Trophoblast cell (in vitro differentiated cells and primary cell): ENCODE data around the gene OR10H3.
"Not testable (repeated sequence)": the region's sequence is repeated elsewhere in the genome, so short reads cannot be mapped to it uniquely, and the experiment has no call there.

Experiments
- DNase-seq, 2 donors: peaks; one replicate each; pipeline ENCODE4 v3.0.0-alpha.2; 2016
- H2AFZ ChIP-seq: 2 replicates; pipeline ENCODE4 v1.6.1; 2013; ENCODE audit warnings: low read length, moderate library complexity, mild to moderate bottlenecking; ENCODE audit not compliant: insufficient read depth, poor library complexity
- H2AK5ac ChIP-seq: 2 replicates; pipeline ENCODE4 v1.6.1; 2013; ENCODE audit warnings: mild to moderate bottlenecking, low read length
- H2BK120ac ChIP-seq: 2 replicates; pipeline ENCODE4 v1.6.1; 2013; ENCODE audit warnings: low read length, mild to moderate bottlenecking, moderate library complexity; ENCODE audit not compliant: insufficient read depth, poor library complexity
- H2BK12ac ChIP-seq: 2 replicates; pipeline ENCODE4 v1.6.1; 2013; ENCODE audit warnings: mild to moderate bottlenecking, low read length, moderate library complexity
- H2BK5ac ChIP-seq: 2 replicates; pipeline ENCODE4 v1.6.1; 2013; ENCODE audit warnings: low read length, low read depth, moderate library complexity, mild to moderate bottlenecking; ENCODE audit not compliant: poor library complexity
- H3K14ac ChIP-seq: 2 replicates; pipeline ENCODE4 v1.6.1; 2013; ENCODE audit warnings: mild to moderate bottlenecking, low read length
- H3K18ac ChIP-seq: 2 replicates; pipeline ENCODE4 v1.6.1; 2013; ENCODE audit warnings: mild to moderate bottlenecking, low read length
- H3K23ac ChIP-seq: 2 replicates; pipeline ENCODE4 v1.6.1; 2013; ENCODE audit warnings: low read length
- H3K27ac ChIP-seq: 2 replicates; pipeline ENCODE4 v1.5.1; 2013; ENCODE audit warnings: low read depth, mild to moderate bottlenecking, inconsistent platforms, low read length, moderate library complexity
- H3K27me3 ChIP-seq: 2 replicates; pipeline ENCODE4 v1.6.1; 2013; ENCODE audit warnings: inconsistent platforms, mild to moderate bottlenecking, low read length, moderate library complexity; ENCODE audit not compliant: insufficient read depth
- H3K36me3 ChIP-seq, 2 experiments: 1 replicate in 1 of 2; 2 replicates in 1 of 2; pipeline ENCODE4 v1.6.1; 2013; ENCODE audit warnings: low read length in 2 of 2, mild to moderate bottlenecking in 2 of 2, moderate library complexity in 1 of 2; ENCODE audit not compliant: insufficient read depth in 2 of 2, control insufficient read depth in 1 of 2
- H3K4ac ChIP-seq: 2 replicates; pipeline ENCODE4 v1.6.1; 2013; ENCODE audit warnings: low read depth, mild to moderate bottlenecking, low read length, moderate library complexity
- H3K4me1 ChIP-seq, 2 experiments: 1 replicate in 1 of 2; 2 replicates in 1 of 2; pipeline ENCODE4 v1.6.1; 2013; ENCODE audit warnings: low read length in 2 of 2, mild to moderate bottlenecking in 2 of 2, moderate library complexity in 1 of 2; ENCODE audit not compliant: insufficient read depth in 2 of 2, control insufficient read depth in 1 of 2
- H3K4me2 ChIP-seq: 2 replicates; pipeline ENCODE4 v1.6.1; 2013; ENCODE audit warnings: inconsistent platforms, mild to moderate bottlenecking, low read length, moderate library complexity
- H3K4me3 ChIP-seq: 2 replicates; pipeline ENCODE4 v1.5.1; 2013; ENCODE audit warnings: mild to moderate bottlenecking, low read depth, low read length, inconsistent platforms
- H3K79me1 ChIP-seq: one replicate; pipeline ENCODE4 v1.6.1; 2013; ENCODE audit warnings: low read length
- H3K79me2 ChIP-seq: 2 replicates; pipeline ENCODE4 v1.6.1; 2013; ENCODE audit warnings: low read length, mild to moderate bottlenecking; ENCODE audit not compliant: control insufficient read depth, insufficient read depth, poor library complexity
- H3K9ac ChIP-seq: 2 replicates; pipeline ENCODE4 v1.6.1; 2013; ENCODE audit warnings: mild to moderate bottlenecking, low read length
- H3K9me3 ChIP-seq: 2 replicates; pipeline ENCODE4 v1.6.1; 2013; ENCODE audit warnings: low read depth, mild to moderate bottlenecking, control low read depth, inconsistent platforms, low read length; ENCODE audit not compliant: insufficient read depth
- H4K12ac ChIP-seq: 2 replicates; pipeline ENCODE4 v1.6.1; 2013; ENCODE audit warnings: low read depth, mild to moderate bottlenecking, low read length, moderate library complexity
- H4K8ac ChIP-seq: 2 replicates; pipeline ENCODE4 v1.6.1; 2013; ENCODE audit warnings: low read depth, mild to moderate bottlenecking, low read length, moderate library complexity
- H4K91ac ChIP-seq: one replicate; pipeline ENCODE4 v1.6.1; 2013; ENCODE audit warnings: low read depth, mild to moderate bottlenecking, low read length, moderate library complexity
- WGBS: extraction: QIAGEN DNeasy Blood & Tissue Kit; methylation state at CpG from one replicate; pipeline ENCODE4 v1.1.7; 2013; ENCODE audit warnings: missing lambda C conversion rate; ENCODE audit not compliant: insufficient read length, insufficient coverage; ENCODE audit errors: extremely low coverage; 5-methylcytosine and 5-hydroxymethylcytosine counted together

Gene OR10H3

GRCh38 chr19:15759962-15760565, 22.3 kb downstream of the OR10H3 start:
- H2BK12ac ChIP-seq: no peak overlapping the region
- WGBS: no CpG with 5 or more reads among the region's 28 CpGs
- no peak overlapping the region for H4K91ac ChIP-seq
- H2BK5ac ChIP-seq: no peak overlapping the region
- no peak overlapping the region for H2AFZ ChIP-seq
- no peak overlapping the region for H2BK120ac ChIP-seq
- H3K27ac ChIP-seq: no peak overlapping the region
- no peak overlapping the region for H3K18ac ChIP-seq
- H3K36me3 ChIP-seq: no peaks in the 10 kb centered on the region
- no peak overlapping the region for H3K4me2 ChIP-seq
- no peak overlapping the region for H3K23ac ChIP-seq
- H3K4ac ChIP-seq: no peak overlapping the region
- H3K9me3 ChIP-seq: peaks cover 24% of the 10 kb centered on the region
- no peak overlapping the region for H4K8ac ChIP-seq
- DNase-seq: no peak
- no peak overlapping the region for H3K4me3 ChIP-seq
- no peaks in the 10 kb centered on the region for H3K79me1 ChIP-seq
- no peak overlapping the region for H3K14ac ChIP-seq
- H2AK5ac ChIP-seq: no peak overlapping the region
- H3K9ac ChIP-seq: peak overlapping the region; percentile 8
- no peaks in the 10 kb centered on the region for H3K27me3 ChIP-seq
- H3K79me2 ChIP-seq: no peaks in the 10 kb centered on the region
- no peak overlapping the region for H4K12ac ChIP-seq
- H3K4me1 ChIP-seq: no peaks in the 10 kb centered on the region

GRCh38 chr19:15769586-15769985, 31.8 kb downstream of the OR10H3 start:
- no peak overlapping the region for H2BK120ac ChIP-seq

GRCh38 chr19:15774159-15774558, 36.4 kb downstream of the OR10H3 start:
- DNase-seq, H4K8ac ChIP-seq, H3K4me1 ChIP-seq, H2BK12ac ChIP-seq, H3K18ac ChIP-seq, H3K14ac ChIP-seq, H3K27me3 ChIP-seq, H3K79me2 ChIP-seq, H3K79me1 ChIP-seq, H2AK5ac ChIP-seq, H3K9ac ChIP-seq, H3K23ac ChIP-seq, H3K4me3 ChIP-seq, H4K12ac ChIP-seq, H2BK120ac ChIP-seq, H2BK5ac ChIP-seq, H4K91ac ChIP-seq, H3K4ac ChIP-seq, H3K4me2 ChIP-seq, H3K36me3 ChIP-seq, H3K27ac ChIP-seq, H2AFZ ChIP-seq: not testable (repeated sequence)
- WGBS: no CpG with 5 or more reads among the region's 3 CpGs
- peaks cover 44% of the 10 kb centered on the region for H3K9me3 ChIP-seq

More at GRCh38 chr19:15769586-15769985, 31.8 kb downstream of the OR10H3 start:
- Histone ChIP-seq H3K4me3 (no peak overlapping the region), H3K27ac (no peak overlapping the region), H3K23ac (no peak overlapping the region), H2AK5ac (no peak overlapping the region), H3K18ac (no peak overlapping the region), H3K9me3 (peaks cover 22% of the 10 kb centered on the region), H4K12ac (no peak overlapping the region), H2BK5ac (no peak overlapping the region), H3K9ac (no peak overlapping the region), H3K4me2 (no peak overlapping the region), H3K14ac (no peak overlapping the region), H4K8ac (no peak overlapping the region), H2AFZ (no peak overlapping the region), H3K27me3 (no peaks in the 10 kb centered on the region), H3K4me1 (no peaks in the 10 kb centered on the region), H3K79me1 (no peaks in the 10 kb centered on the region), H3K36me3 (no peaks in the 10 kb centered on the region), H2BK12ac (no peak overlapping the region), H3K4ac (no peak overlapping the region), H3K79me2 (no peaks in the 10 kb centered on the region), H4K91ac (no peak overlapping the region)
- no peak for DNase-seq
- WGBS: no CpG with 5 or more reads among the region's 6 CpGs

GRCh38 chr19:15775249-15775648, 37.5 kb downstream of the OR10H3 start:
- H2BK120ac ChIP-seq: no peak overlapping the region
- no peaks in the 10 kb centered on the region for H3K27me3 ChIP-seq
- H4K8ac ChIP-seq: no peak overlapping the region
- H4K12ac ChIP-seq: no peak overlapping the region
- no peak overlapping the region for H3K4ac ChIP-seq
- H3K4me3 ChIP-seq: no peak overlapping the region
- H2BK5ac ChIP-seq: no peak overlapping the region
- H3K4me1 ChIP-seq: no peaks in the 10 kb centered on the region
- H3K27ac ChIP-seq: no peak overlapping the region
- WGBS: no CpG with 5 or more reads among the region's 2 CpGs
- H4K91ac ChIP-seq: no peak overlapping the region
- no peak for DNase-seq
- peaks cover 49% of the 10 kb centered on the region for H3K9me3 ChIP-seq
- H3K14ac ChIP-seq: no peak overlapping the region
- H3K36me3 ChIP-seq: no peaks in the 10 kb centered on the region
- H3K79me1 ChIP-seq: no peaks in the 10 kb centered on the region
- H3K79me2 ChIP-seq: no peaks in the 10 kb centered on the region
- no peak overlapping the region for H3K18ac ChIP-seq
- H2AK5ac ChIP-seq: no peak overlapping the region
- H3K4me2 ChIP-seq: no peak overlapping the region
- no peak overlapping the region for H3K9ac ChIP-seq
- no peak overlapping the region for H3K23ac ChIP-seq
- H2BK12ac ChIP-seq: no peak overlapping the region
- H2AFZ ChIP-seq: no peak overlapping the region
